Stimulated activated CD8-positive, alpha-beta memory T cell treated with anti-CD3 and anti-CD28 coated beads, Interleukin-12 subunit alpha, Interleukin-12 subunit beta, amount 100 ng/mL, for 4 hours (primary cell): ENCODE results near the gene PKD1L1.

Source experiments
- DNase-seq: peaks from one replicate; pipeline ENCODE4 v3.0.0-alpha.2; 2020; ENCODE audit warnings: low read depth

PKD1L1 gene

DNA sequence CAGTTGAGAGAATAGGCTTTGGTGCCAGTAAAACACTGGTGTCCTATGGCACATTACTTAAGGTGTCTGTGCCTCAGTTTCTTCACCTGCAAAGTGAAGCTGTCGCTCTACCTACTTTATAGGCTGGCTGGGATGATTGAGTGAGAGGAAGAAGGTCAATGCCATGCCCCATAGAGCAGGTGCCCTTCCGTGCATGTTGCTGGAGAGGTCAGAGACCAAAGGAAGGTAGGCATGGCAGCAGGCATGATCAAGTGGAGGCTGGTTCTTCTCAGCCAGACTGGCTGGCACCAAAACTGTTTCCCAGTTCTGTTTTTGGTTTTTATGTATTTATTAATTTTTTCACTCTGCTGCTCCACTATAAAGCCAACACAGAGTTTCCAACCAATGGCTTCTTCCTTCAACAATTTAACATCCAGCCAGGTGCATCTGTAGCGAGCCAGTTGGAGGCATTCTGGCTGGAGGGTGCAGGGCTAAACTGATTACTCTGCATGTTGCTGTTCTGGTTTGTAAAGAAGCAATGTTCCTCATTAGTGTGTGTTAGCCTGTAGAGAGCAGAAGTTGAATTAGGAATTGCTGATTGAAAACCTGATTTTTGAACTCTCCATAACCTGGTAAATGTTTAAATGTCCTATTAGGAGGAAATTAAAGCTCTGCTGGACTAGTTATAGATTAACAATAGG is 222.1 kb downstream of the PKD1L1 start:
- DNase-seq = no peak

DNA sequence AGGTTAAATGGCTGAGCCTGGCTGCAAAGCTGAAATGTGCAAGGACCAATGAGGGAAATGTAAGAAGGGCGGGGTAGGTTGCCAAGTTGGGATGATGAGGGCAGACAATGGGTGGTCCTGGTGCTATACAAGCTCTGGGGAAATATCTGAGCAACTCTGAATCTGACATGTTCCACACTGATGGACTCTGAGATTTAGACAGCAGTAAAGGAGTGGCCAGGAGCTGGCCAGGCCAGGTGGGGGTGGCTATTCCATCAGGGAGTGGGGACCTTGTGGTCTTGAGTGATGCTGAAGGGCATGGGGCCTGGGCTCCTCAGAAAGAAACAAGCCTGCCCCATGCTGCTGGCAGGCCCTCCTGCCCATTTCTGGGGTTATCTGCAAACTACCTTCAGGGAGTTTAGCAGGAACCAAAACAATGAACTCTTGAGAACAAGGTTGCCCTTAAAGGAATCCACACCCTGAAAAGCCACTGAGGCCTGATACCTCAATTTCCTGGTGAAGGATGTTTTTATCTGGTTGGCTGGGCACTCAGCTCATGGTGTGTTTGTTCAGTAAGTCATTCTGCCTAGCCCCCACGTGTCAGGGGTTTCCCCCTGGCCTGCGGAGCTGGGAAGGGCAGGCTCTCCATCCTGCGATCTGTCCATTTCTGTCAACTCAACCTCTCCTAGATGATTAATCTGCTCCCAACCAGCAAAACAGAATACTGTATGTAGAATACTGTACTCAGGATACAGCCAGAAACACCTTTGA is 223.1 kb downstream of the PKD1L1 start:
- no peak for DNase-seq
